SK-N-MC (cell line): Measurements from ENCODE around the gene TRMT112.

Experiments used
- DNase-seq: peaks from one replicate; pipeline ENCODE4 v3.0.0-alpha.2; 2011; ENCODE audit warnings: low read depth, low spot score
- H3K27ac ChIP-seq: fragments of 200-600 bp; sonication (generic); 2 replicates; pipeline ENCODE4 v1.5.1; 2016; ENCODE audit warnings: mixed run types
- H3K36me3 ChIP-seq: fragments of 200-600 bp; sonication (generic); 2 replicates; pipeline ENCODE4 v1.6.1; 2017; ENCODE audit warnings: antibody characterized with exemption, low read length, mixed read lengths; ENCODE audit not compliant: insufficient read depth
- H3K4me3 ChIP-seq: fragments of 200-600 bp; sonication (generic); 2 replicates; pipeline ENCODE4 v1.5.1; 2016
- H3K9ac ChIP-seq: fragments of 200-600 bp; sonication (generic); 2 replicates; pipeline ENCODE4 v1.8.0; 2017; ENCODE audit warnings: mixed run types, mixed read lengths; ENCODE audit not compliant: insufficient read length
- H3K9me3 ChIP-seq: fragments of 200-600 bp; sonication (generic); 2 replicates; pipeline ENCODE4 v1.6.1; 2017; ENCODE audit warnings: low read depth, mild to moderate bottlenecking, antibody characterized with exemption, low read length, moderate library complexity, mixed read lengths
- EZH2 ChIP-seq: fragments of 200-600 bp; sonication (generic); IDR thresholded peaks from one replicate; pipeline ENCODE4 v1.6.1; 2017; ENCODE audit warnings: antibody characterized with exemption
- FOXP2 ChIP-seq: optimal IDR thresholded peaks from 2 replicates; pipeline ENCODE3; 2011; ENCODE audit warnings: mild to moderate bottlenecking, moderate library complexity; ENCODE audit not compliant: insufficient read depth; ENCODE audit errors: extremely low read length, control extremely low read depth
- POLR2AphosphoS5 ChIP-seq: IDR thresholded peaks from 2 replicates; pipeline ENCODE4 v1.6.1; 2012; ENCODE audit warnings: mild to moderate bottlenecking, low read depth, low read length, borderline replicate concordance

Gene TRMT112

GRCh38 chr11:64358907-64359711 is 41.8 kb upstream of the TRMT112 start, which contains the start of gene RPS6KA4:
RPS6KA4 (plus strand) TSS chr11:64359162; CDS start chr11:64359236, 74 bp downstream.
- DNase-seq = no peak

DNA sequence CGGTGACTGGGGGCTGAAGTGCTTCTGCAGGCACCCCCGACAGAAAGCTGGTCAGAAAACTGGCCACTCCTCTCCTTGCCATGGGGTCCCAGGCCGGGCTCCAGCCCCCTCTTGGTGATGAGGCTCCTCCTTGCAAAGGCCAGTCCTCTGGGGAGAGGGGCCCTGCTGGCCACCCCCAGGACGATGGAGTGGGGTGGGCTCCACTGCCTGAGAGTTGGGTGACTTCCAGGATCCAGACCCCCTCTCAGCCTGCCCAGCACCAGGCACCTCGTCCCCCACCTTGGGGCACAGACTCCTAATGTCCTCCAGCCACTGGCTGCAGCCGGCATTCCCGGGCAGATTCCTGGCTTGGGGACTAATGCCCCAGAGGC is 41.2 kb upstream of the TRMT112 start:
- no peaks in the 10 kb centered on the region for H3K9me3 ChIP-seq
- H3K27ac ChIP-seq = no peak overlapping the region
- DNase-seq = no peak
- no peaks in the 10 kb centered on the region; the same call in 1 of the 2 replicates for H3K36me3 ChIP-seq
- H3K9ac ChIP-seq = no peak overlapping the region
- peak overlapping the region; percentile 84 for H3K4me3 ChIP-seq
- no peak for TF ChIP-seq EZH2
- TF ChIP-seq POLR2AphosphoS5 = no peak
- no peak for TF ChIP-seq FOXP2

More at GRCh38 chr11:64358907-64359711, 41.8 kb upstream of the TRMT112 start, which contains the start of gene RPS6KA4:
- Histone ChIP-seq H3K9ac (peak within 1 kb of the TSS; percentile 71), H3K4me3 (peak within 1 kb of the TSS; percentile 84), H3K9me3 (no peaks in the 10 kb centered on the region), H3K36me3 (no peaks in the 10 kb centered on the region; the same call in 1 of the 2 replicates), H3K27ac (no peak within 1 kb of the TSS)
- TF ChIP-seq POLR2AphosphoS5 (peak; percentile 37; the same call in 1 of the 2 replicates), EZH2 (no peak), FOXP2 (no peak)

GRCh38 chr11:64357904-64358535 is 40.7 kb upstream of the TRMT112 start:
- DNase-seq = no peak
- Histone ChIP-seq H3K4me3 (peak overlapping the region; percentile 84), H3K9ac (no peak overlapping the region), H3K9me3 (no peaks in the 10 kb centered on the region), H3K27ac (no peak overlapping the region), H3K36me3 (no peaks in the 10 kb centered on the region; the same call in 1 of the 2 replicates)
- TF ChIP-seq POLR2AphosphoS5 (no peak), FOXP2 (no peak), EZH2 (no peak)

- no peak for DNase-seq
- no peak overlapping the region for H3K27ac ChIP-seq
- no peaks in the 10 kb centered on the region for H3K9me3 ChIP-seq
- H3K36me3 ChIP-seq = no peaks in the 10 kb centered on the region; the same call in 1 of the 2 replicates
- no peak overlapping the region for H3K4me3 ChIP-seq
- H3K9ac ChIP-seq = no peak overlapping the region
- TF ChIP-seq FOXP2 = no peak
- TF ChIP-seq POLR2AphosphoS5 = no peak
- no peak for TF ChIP-seq EZH2
These were observed 40.1 kb upstream of the TRMT112 start for GRCh38 chr11:64357446-64357845.

DNA sequence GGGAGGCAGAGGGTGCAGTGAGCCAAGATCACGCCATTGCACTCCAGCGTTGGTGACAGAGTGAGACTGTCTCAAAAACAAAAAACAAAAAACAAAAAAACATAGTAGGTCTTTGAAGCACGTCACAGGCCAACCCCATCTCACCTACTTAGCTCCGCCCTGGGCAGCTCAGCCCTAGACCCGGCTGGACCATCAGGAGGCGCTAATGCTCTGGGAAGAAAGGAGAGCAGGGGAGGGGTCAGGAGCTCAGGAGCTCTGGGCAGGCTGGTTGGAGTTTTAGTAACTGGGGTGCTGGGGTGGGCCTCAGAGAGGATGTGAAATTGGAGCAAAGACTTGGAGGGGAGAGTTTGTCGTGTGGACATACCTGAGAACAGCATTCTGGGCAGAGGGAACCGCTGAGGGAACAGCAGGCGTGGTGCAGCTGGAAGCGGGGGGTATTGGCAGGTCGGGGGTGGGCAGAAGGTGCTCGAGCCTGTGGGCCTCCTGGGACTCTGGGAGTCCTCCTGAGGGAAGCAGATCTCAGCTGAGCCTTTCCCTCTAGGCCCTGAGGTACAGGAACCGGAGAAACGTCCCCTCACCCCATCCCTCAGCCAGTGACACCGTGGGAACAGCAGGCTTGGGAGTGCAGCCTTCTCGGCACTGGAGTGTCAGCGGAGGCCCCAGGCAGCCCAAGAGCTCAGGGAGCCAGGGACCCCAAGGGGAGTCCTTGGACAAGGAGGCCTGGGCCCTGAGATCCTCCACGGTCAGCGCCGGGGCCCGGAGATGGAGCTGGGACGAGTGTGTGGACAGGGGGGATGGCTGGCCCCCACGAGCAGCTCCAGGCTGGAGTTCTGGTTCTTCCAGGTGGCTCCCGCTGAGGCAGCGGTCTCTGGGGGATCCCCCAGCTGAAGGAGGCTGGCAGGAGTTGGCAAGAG is 39.4 kb upstream of the TRMT112 start:
- no peak overlapping the region for H3K4me3 ChIP-seq
- H3K9me3 ChIP-seq = no peaks in the 10 kb centered on the region
- H3K27ac ChIP-seq = no peak overlapping the region
- DNase-seq = no peak
- no peak for TF ChIP-seq FOXP2
- no peak for TF ChIP-seq EZH2
- no peak for TF ChIP-seq POLR2AphosphoS5
- H3K9ac ChIP-seq = no peak overlapping the region
- H3K36me3 ChIP-seq = no peaks in the 10 kb centered on the region; the same call in 1 of the 2 replicates

DNA sequence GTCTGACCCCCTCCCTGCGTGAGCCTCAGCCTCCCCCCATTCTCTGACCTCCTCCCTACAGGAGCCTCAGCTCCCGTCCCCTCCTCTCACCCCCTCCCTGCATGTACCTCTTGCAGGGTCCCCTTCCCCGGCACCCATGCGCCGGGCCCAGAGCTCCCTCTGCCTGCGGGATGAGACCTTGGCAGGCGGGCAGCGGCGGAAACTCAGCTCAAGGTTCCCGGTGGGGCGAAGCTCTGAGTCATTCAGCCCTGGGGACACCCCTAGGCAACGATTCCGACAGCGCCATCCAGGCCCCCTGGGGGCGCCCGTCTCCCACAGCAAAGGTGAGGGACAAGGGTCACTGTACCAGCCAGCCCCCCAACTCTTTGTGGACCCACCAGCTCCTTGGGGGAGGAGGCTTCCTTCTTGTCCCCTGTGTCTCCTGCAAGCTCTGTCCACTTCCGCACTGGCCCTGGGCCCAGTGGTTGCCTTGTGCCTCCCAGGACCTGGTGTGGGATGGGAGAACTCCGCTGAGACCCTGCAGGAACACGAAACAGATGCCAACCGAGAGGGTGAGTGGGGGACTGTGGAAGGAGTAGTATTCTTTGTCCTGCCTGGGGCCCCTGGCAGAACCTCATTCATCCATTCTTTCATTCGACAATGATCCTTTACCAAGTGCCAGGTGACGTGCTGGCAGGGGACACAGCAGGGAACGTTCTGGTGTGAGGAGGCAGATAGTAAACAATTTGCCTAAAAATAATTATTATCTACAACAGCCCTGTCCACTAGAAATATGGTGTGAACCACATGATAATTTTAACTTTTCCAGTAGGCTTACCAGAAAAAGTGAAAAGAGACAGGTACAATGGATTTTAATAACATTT is 38.0 kb upstream of the TRMT112 start:
- H3K9me3 ChIP-seq = no peaks in the 10 kb centered on the region
- DNase-seq = no peak
- peak overlapping the region; percentile 63 for H3K9ac ChIP-seq
- peak overlapping the region; percentile 50; the same call in 1 of the 2 replicates for H3K4me3 ChIP-seq
- H3K36me3 ChIP-seq = no peaks in the 10 kb centered on the region
- TF ChIP-seq EZH2 (no peak), FOXP2 (no peak), POLR2AphosphoS5 (no peak)
- H3K27ac ChIP-seq = peak overlapping the region; percentile 54; the same call in 1 of the 2 replicates

- Histone ChIP-seq H3K36me3 (no peaks in the 10 kb centered on the region), H3K9ac (no peak overlapping the region), H3K4me3 (no peak overlapping the region), H3K27ac (no peak overlapping the region), H3K9me3 (no peaks in the 10 kb centered on the region)
- TF ChIP-seq EZH2 (no peak), FOXP2 (no peak), POLR2AphosphoS5 (no peak)
- DNase-seq = no peak
These were observed 36.6 kb upstream of the TRMT112 start for GRCh38 chr11:64353715-64354506.
